SK-N-SH treated with all-trans-retinoic acid at 6 μM for 48 hours (cell line): ENCODE measurements around the gene ENPP3.
"Not testable (repeated sequence)": the region's sequence is repeated elsewhere in the genome, so short reads cannot be mapped to it uniquely, and the experiment has no call there.

Experiments
- ATAC-seq: fragments of 200-7000 bp; cut with Tn5 transposase; 3 replicates; pipeline ENCODE4 v1.9.1; 2020; ENCODE audit warnings: mild to moderate bottlenecking, moderate library complexity
- BACH2 ChIP-seq: fragments of 250-450 bp; sonication (Bioruptor Pico); IDR thresholded peaks from 2 replicates; pipeline ENCODE4 v1.9.0; 2021; ENCODE audit warnings: mild to moderate bottlenecking, borderline replicate concordance
- CREB5 ChIP-seq: fragments of 250-450 bp; sonication (Bioruptor Pico); IDR thresholded peaks from 2 replicates; pipeline ENCODE4 v1.5.1; 2020; ENCODE audit warnings: low read depth, mild to moderate bottlenecking, moderate library complexity
- CSDC2 ChIP-seq: fragments of 250-450 bp; sonication (Bioruptor Pico); IDR thresholded peaks from 2 replicates; pipeline ENCODE4 v1.5.0; 2020; ENCODE audit warnings: mild to moderate bottlenecking, moderate library complexity
- CSRNP3 ChIP-seq: fragments of 250-450 bp; sonication (Bioruptor Pico); IDR thresholded peaks from 2 replicates; pipeline ENCODE4 v1.5.1; 2021; ENCODE audit warnings: mild to moderate bottlenecking, moderate library complexity
- ESRRG ChIP-seq: fragments of 250-450 bp; sonication (Bioruptor Pico); IDR thresholded peaks from 2 replicates; pipeline ENCODE4 v1.6.1; 2021; ENCODE audit warnings: mild to moderate bottlenecking
- GLIS3 ChIP-seq: fragments of 250-450 bp; sonication (Bioruptor Pico); IDR thresholded peaks from 2 replicates; pipeline ENCODE4 v1.5.0; 2020; ENCODE audit warnings: mild to moderate bottlenecking, moderate library complexity
- ISL1 ChIP-seq: fragments of 250-450 bp; sonication (Bioruptor Pico); IDR thresholded peaks from 2 replicates; pipeline ENCODE4 v2.1.2; 2022; ENCODE audit warnings: mild to moderate bottlenecking, moderate library complexity
- OSR1 ChIP-seq: fragments of 250-450 bp; sonication (Bioruptor Pico); IDR thresholded peaks from 2 replicates; pipeline ENCODE4 v1.8.0; 2022; ENCODE audit warnings: moderate library complexity, mild to moderate bottlenecking, inconsistent platforms
- PATZ1 ChIP-seq: fragments of 250-450 bp; sonication (Bioruptor Pico); IDR thresholded peaks from 2 replicates; pipeline ENCODE4 v1.8.0; 2020; ENCODE audit warnings: mild to moderate bottlenecking, moderate library complexity, borderline replicate concordance
- POU6F1 ChIP-seq: fragments of 250-450 bp; sonication (Bioruptor Pico); IDR thresholded peaks from 2 replicates; pipeline ENCODE4 v1.8.0; 2021; ENCODE audit warnings: low read depth, mild to moderate bottlenecking, moderate library complexity, borderline replicate concordance
- PPARA ChIP-seq: fragments of 250-450 bp; sonication (Bioruptor Pico); IDR thresholded peaks from 2 replicates; pipeline ENCODE4 v1.5.0; 2020; ENCODE audit warnings: mild to moderate bottlenecking, borderline replicate concordance
- RARB ChIP-seq: fragments of 250-450 bp; sonication (Bioruptor Pico); IDR thresholded peaks from 2 replicates; pipeline ENCODE4 v1.8.0; 2021; ENCODE audit warnings: mild to moderate bottlenecking, moderate library complexity
- SNAI2 ChIP-seq: fragments of 250-450 bp; sonication (Bioruptor Pico); IDR thresholded peaks from 2 replicates; pipeline ENCODE4 v1.5.0; 2020; ENCODE audit warnings: mild to moderate bottlenecking, moderate library complexity
- TOX ChIP-seq: fragments of 250-450 bp; sonication (Bioruptor Pico); IDR thresholded peaks from 2 replicates; pipeline ENCODE4 v1.8.0; 2021; ENCODE audit warnings: mild to moderate bottlenecking, moderate library complexity, borderline replicate concordance
- TSHZ2 ChIP-seq: fragments of 250-450 bp; sonication (Bioruptor Pico); IDR thresholded peaks from 2 replicates; pipeline ENCODE4 v1.5.0; 2020; ENCODE audit warnings: mild to moderate bottlenecking, moderate library complexity
- ZC3H10 ChIP-seq: fragments of 250-450 bp; sonication (Bioruptor Pico); IDR thresholded peaks from 2 replicates; pipeline ENCODE4 v1.5.1; 2021; ENCODE audit warnings: mild to moderate bottlenecking, moderate library complexity
- ZFP3 ChIP-seq: fragments of 250-450 bp; sonication (Bioruptor Pico); IDR thresholded peaks from 2 replicates; pipeline ENCODE4 v1.5.0; 2020; ENCODE audit warnings: mild to moderate bottlenecking, moderate library complexity
- ZFP30 ChIP-seq: fragments of 450-650 bp; formaldehyde crosslinking; IDR thresholded peaks from 2 replicates; pipeline ENCODE4 v1.5.0; 2022; ENCODE audit warnings: mild to moderate bottlenecking, moderate library complexity
- ZNF565 ChIP-seq: fragments of 450-650 bp; formaldehyde crosslinking; conservative IDR thresholded peaks from 2 replicates; pipeline ENCODE4 v1.5.0; 2020; ENCODE audit warnings: low read depth, mild to moderate bottlenecking, moderate library complexity
- ZNF70 ChIP-seq: fragments of 450-650 bp; formaldehyde crosslinking; IDR thresholded peaks from 2 replicates; pipeline ENCODE4 v1.5.0; 2020; ENCODE audit warnings: mild to moderate bottlenecking, moderate library complexity
- ZNF8 ChIP-seq: fragments of 450-650 bp; formaldehyde crosslinking; IDR thresholded peaks from 2 replicates; pipeline ENCODE4 v1.5.0; 2020; ENCODE audit warnings: mild to moderate bottlenecking, moderate library complexity

Gene ENPP3

GRCh38 chr6:131749023-131749422 lies 111.9 kb downstream of the ENPP3 start:
- TF ChIP-seq CSDC2 (CRISPR knock-in tag) = no peak
- TF ChIP-seq OSR1 = no peak
- no peak for TF ChIP-seq TSHZ2 (CRISPR knock-in tag)
- no peak for TF ChIP-seq ZC3H10
- TF ChIP-seq CSRNP3 (CRISPR knock-in tag) = no peak
- TF ChIP-seq CREB5 (CRISPR knock-in tag) = no peak
- TF ChIP-seq SNAI2 (CRISPR knock-in tag) = no peak
- TF ChIP-seq ZNF8 (CRISPR knock-in tag) = no peak
- TF ChIP-seq ZFP30 = no peak
- no peak for TF ChIP-seq GLIS3
- no peak for TF ChIP-seq PPARA
- TF ChIP-seq ESRRG (CRISPR knock-in tag) = no peak
- no peak for TF ChIP-seq RARB
- no peak for TF ChIP-seq ZNF565 (CRISPR knock-in tag)
- TF ChIP-seq ZNF70 (CRISPR knock-in tag) = no peak
- no peak for TF ChIP-seq POU6F1 (CRISPR knock-in tag)
- TF ChIP-seq PATZ1 (CRISPR knock-in tag) = no peak
- no peak for TF ChIP-seq TOX
- no peak for TF ChIP-seq BACH2 (CRISPR knock-in tag)
- no peak for ATAC-seq

GRCh38 chr6:131751012-131751715 lies 114.1 kb downstream of the ENPP3 start:
- not testable (repeated sequence) for ATAC-seq

- no peak for TF ChIP-seq OSR1
- TF ChIP-seq ZFP30 = no peak
- no peak for TF ChIP-seq PATZ1 (CRISPR knock-in tag)
- no peak for TF ChIP-seq BACH2 (CRISPR knock-in tag)
- no peak for TF ChIP-seq ZFP3 (CRISPR knock-in tag)
- no peak for TF ChIP-seq CSRNP3 (CRISPR knock-in tag)
- no peak for TF ChIP-seq ZNF70 (CRISPR knock-in tag)
- TF ChIP-seq ISL1 (CRISPR knock-in tag) = no peak
- TF ChIP-seq ZC3H10 = no peak
- no peak for TF ChIP-seq TOX
- TF ChIP-seq SNAI2 (CRISPR knock-in tag) = no peak
- TF ChIP-seq RARB = no peak
- no peak for TF ChIP-seq ZNF8 (CRISPR knock-in tag)
- TF ChIP-seq, all 23 proteins: peak for 0
- ATAC-seq = no peak
Observed at GRCh38 chr6:131754088-131754487, 117.0 kb downstream of the ENPP3 start.
